HepG2 (cell line): ENCODE results near the gene RNF208. TPM values are rescaled to one million over a fixed set of nuclear protein-coding genes. Genes with fewer than 3 reads are reported as not detected.

Source experiments
- ARHGAP35 ChIP-seq: sonication (generic); formaldehyde crosslinking; IDR thresholded peaks from 2 replicates; pipeline ENCODE4 v1.9.0; 2022; ENCODE audit warnings: mild to moderate bottlenecking, inconsistent platforms, moderate library complexity, missing genetic modification reagents, borderline replicate concordance
- CAMTA2 ChIP-seq: sonication (generic); formaldehyde crosslinking; IDR thresholded peaks from 2 replicates; pipeline ENCODE4 v1.4.0; 2020; ENCODE audit warnings: mild to moderate bottlenecking, missing genetic modification reagents, borderline replicate concordance
- CBFB ChIP-seq: sonication (generic); formaldehyde crosslinking; IDR thresholded peaks from 2 replicates; pipeline ENCODE4 v1.4.0; 2020; ENCODE audit warnings: missing genetic modification reagents
- KLF16 ChIP-seq, 2 experiments: sonication (generic) in 1 of 2; formaldehyde crosslinking in 1 of 2; IDR thresholded peaks; 2 replicates each; pipeline versions ENCODE4 v1.6.1 to v1.8.0; 2016 to 2023; ENCODE audit warnings: missing genetic modification reagents in 2 of 2, missing compliant biosample characterization in 1 of 2
- NFE2 ChIP-seq: sonication (generic); formaldehyde crosslinking; IDR thresholded peaks from 2 replicates; pipeline ENCODE4 v1.4.0; 2020; ENCODE audit warnings: missing genetic modification reagents
- POLR2G ChIP-seq: fragments of 200-400 bp; formaldehyde crosslinking; IDR thresholded peaks from 2 replicates; pipeline ENCODE4 v1.6.1; 2018; ENCODE audit warnings: mild to moderate bottlenecking, low read depth, low read length, moderate library complexity
- ZBTB42 ChIP-seq: sonication (generic); formaldehyde crosslinking; IDR thresholded peaks from 2 replicates; pipeline ENCODE4 v1.5.0; 2020; ENCODE audit warnings: mild to moderate bottlenecking, missing genetic modification reagents
- ZFP90 ChIP-seq: sonication (generic); formaldehyde crosslinking; IDR thresholded peaks from 2 replicates; pipeline ENCODE4 v1.8.0; 2022; ENCODE audit warnings: missing genetic modification reagents, mild to moderate bottlenecking, inconsistent platforms, borderline replicate concordance
- ZIK1 ChIP-seq: sonication (generic); formaldehyde crosslinking; IDR thresholded peaks from 2 replicates; pipeline ENCODE4 v1.5.0; 2020; ENCODE audit warnings: mild to moderate bottlenecking, low read depth, missing genetic modification reagents, borderline replicate concordance
- ZNF101 ChIP-seq: sonication (generic); formaldehyde crosslinking; IDR thresholded peaks from 2 replicates; pipeline ENCODE4 v1.4.0; 2020; ENCODE audit warnings: mild to moderate bottlenecking, low read depth, missing genetic modification reagents, borderline replicate concordance
- ZNF670 ChIP-seq: sonication (generic); formaldehyde crosslinking; IDR thresholded peaks from 2 replicates; pipeline ENCODE4 v1.8.0; 2022; ENCODE audit warnings: mild to moderate bottlenecking, missing genetic modification reagents, borderline replicate concordance
- ZNF678 ChIP-seq: sonication (generic); formaldehyde crosslinking; IDR thresholded peaks from 2 replicates; pipeline ENCODE4 v1.4.0; 2020; ENCODE audit warnings: mild to moderate bottlenecking, missing genetic modification reagents
- ZSCAN29 ChIP-seq: sonication (generic); formaldehyde crosslinking; conservative IDR thresholded peaks from 2 replicates; pipeline ENCODE4 v1.4.0; 2020; ENCODE audit warnings: mild to moderate bottlenecking, missing genetic modification reagents
- polyA plus RNA-seq, 8 experiments: library from polyadenylated mRNA; depleted of rRNA in 3 of 8; stranded (reverse) in 7 of 8; unstranded in 1 of 8; fragments of >200 nt; fragmentation: Illumina TruSeq in 4 of 8; extraction: Trizol in 4 of 8; gene quantifications; 2 replicates each; pipeline versions ENCODE4 v1.2.1 to v1.2.3, GENCODE V29; 2011 to 2016; ENCODE audit warnings: low read depth in 4 of 8, missing spikeins in 1 of 8, mixed read lengths in 1 of 8; ENCODE audit not compliant: insufficient read depth in 1 of 8
- total RNA-seq, 5 experiments: library from RNA; depleted of rRNA; stranded (reverse); fragments of >200 nt; fragmentation: Illumina TruSeq; extraction: Trizol; gene quantifications; 2 replicates each; pipeline ENCODE4 v1.2.3, GENCODE V29; 2016; ENCODE audit warnings: low read depth in 1 of 5
- TF ChIP-seq, protein P1 (sequence below): IDR thresholded peaks from 2 replicates; pipeline ENCODE4 v1.6.1; 2012; ENCODE audit warnings: inconsistent platforms
- TF ChIP-seq, protein P2 (sequence below): sonication (generic); formaldehyde crosslinking; IDR thresholded peaks from 2 replicates; pipeline ENCODE4 v1.8.1; 2023; ENCODE audit warnings: missing genetic modification reagents, mild to moderate bottlenecking, borderline replicate concordance
- TF ChIP-seq, protein P3 (sequence below): sonication (generic); formaldehyde crosslinking; IDR thresholded peaks from 2 replicates; pipeline ENCODE4 v1.4.0; 2020; ENCODE audit warnings: mild to moderate bottlenecking, missing genetic modification reagents
- TF ChIP-seq, protein P4 (sequence below): sonication (generic); formaldehyde crosslinking; IDR thresholded peaks from 2 replicates; pipeline ENCODE4 v1.4.0; 2020; ENCODE audit warnings: mild to moderate bottlenecking, low read depth, missing genetic modification reagents
- TF ChIP-seq, protein P5 (sequence below): IDR thresholded peaks from 2 replicates; pipeline ENCODE4 v1.6.1; 2016; ENCODE audit warnings: missing biosample characterization, missing genetic modification reagents, low read depth
- TF ChIP-seq, protein P6 (sequence below): sonication (generic); formaldehyde crosslinking; IDR thresholded peaks from 2 replicates; pipeline ENCODE4 v1.4.0; 2020; ENCODE audit warnings: missing genetic modification reagents
- TF ChIP-seq, protein P7 (sequence below): sonication (generic); formaldehyde crosslinking; IDR thresholded peaks from 2 replicates; pipeline ENCODE4 v1.8.1; 2023; ENCODE audit warnings: mild to moderate bottlenecking, missing genetic modification reagents
- TF ChIP-seq, protein P8 (sequence below): sonication (generic); formaldehyde crosslinking; IDR thresholded peaks from 2 replicates; pipeline ENCODE4 v1.5.1; 2020; ENCODE audit warnings: missing genetic modification reagents, mild to moderate bottlenecking, borderline replicate concordance

Gene RNF208
- total and polyA plus RNA-seq, 2 of the 13 experiments (the other 11 are each of a cell fraction or from before 2014, with no cell fraction given), result 1.6 to 2.1 TPM

- TF ChIP-seq, protein P1, sequence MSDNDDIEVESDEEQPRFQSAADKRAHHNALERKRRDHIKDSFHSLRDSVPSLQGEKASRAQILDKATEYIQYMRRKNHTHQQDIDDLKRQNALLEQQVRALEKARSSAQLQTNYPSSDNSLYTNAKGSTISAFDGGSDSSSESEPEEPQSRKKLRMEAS, result no peak
- TF ChIP-seq ZNF101 (CRISPR knock-in tag), result no peak
- no peak for TF ChIP-seq ZNF678
- 0 out of 2 replicates have a peak, but pooled peaks have one; percentile 15 for TF ChIP-seq ZNF670 (CRISPR knock-in tag)
- TF ChIP-seq, protein P2, sequence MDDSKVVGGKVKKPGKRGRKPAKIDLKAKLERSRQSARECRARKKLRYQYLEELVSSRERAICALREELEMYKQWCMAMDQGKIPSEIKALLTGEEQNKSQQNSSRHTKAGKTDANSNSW (CRISPR knock-in tag), result no peak
- no peak for TF ChIP-seq ZIK1 (CRISPR knock-in tag)
- TF ChIP-seq NFE2 (CRISPR knock-in tag), result no peak
- TF ChIP-seq, protein P3, sequence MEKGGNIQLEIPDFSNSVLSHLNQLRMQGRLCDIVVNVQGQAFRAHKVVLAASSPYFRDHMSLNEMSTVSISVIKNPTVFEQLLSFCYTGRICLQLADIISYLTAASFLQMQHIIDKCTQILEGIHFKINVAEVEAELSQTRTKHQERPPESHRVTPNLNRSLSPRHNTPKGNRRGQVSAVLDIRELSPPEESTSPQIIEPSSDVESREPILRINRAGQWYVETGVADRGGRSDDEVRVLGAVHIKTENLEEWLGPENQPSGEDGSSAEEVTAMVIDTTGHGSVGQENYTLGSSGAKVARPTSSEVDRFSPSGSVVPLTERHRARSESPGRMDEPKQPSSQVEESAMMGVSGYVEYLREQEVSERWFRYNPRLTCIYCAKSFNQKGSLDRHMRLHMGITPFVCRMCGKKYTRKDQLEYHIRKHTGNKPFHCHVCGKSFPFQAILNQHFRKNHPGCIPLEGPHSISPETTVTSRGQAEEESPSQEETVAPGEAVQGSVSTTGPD, result no peak
- TF ChIP-seq, protein P4, sequence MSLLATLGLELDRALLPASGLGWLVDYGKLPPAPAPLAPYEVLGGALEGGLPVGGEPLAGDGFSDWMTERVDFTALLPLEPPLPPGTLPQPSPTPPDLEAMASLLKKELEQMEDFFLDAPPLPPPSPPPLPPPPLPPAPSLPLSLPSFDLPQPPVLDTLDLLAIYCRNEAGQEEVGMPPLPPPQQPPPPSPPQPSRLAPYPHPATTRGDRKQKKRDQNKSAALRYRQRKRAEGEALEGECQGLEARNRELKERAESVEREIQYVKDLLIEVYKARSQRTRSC, result 0 out of 2 replicates have a peak, but pooled peaks have one; percentile 33
- no peak for TF ChIP-seq ZSCAN29
- peak; percentile 63; the same call in 1 of the 2 replicates for TF ChIP-seq CAMTA2
- 0 out of 2 replicates have a peak, but pooled peaks have one; percentile 48 for TF ChIP-seq ARHGAP35 (CRISPR knock-in tag)
- TF ChIP-seq, protein P5, sequence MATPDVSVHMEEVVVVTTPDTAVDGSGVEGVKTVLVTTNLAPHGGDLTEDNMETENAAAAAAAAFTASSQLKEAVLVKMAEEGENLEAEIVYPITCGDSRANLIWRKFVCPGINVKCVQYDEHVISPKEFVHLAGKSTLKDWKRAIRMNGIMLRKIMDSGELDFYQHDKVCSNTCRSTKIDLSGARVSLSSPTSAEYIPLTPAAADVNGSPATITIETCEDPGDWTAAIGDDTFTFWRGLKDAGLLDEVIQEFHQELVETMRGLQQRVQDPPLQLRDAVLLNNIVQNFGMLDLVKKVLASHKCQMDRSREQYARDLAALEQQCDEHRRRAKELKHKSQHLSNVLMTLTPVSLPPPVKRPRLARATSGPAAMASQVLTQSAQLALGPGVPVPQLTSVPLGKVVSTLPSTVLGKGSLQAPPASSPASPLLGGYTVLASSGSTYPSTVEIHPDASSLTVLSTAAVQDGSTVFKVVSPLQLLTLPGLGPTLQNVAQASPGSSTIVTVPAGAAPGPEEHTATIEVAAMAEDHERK (CRISPR knock-in tag), result no peak
- TF ChIP-seq ZFP90 (CRISPR knock-in tag), result 0 out of 2 replicates have a peak, but pooled peaks have one; percentile 31
- no peak for TF ChIP-seq ZBTB42 (CRISPR knock-in tag)
- TF ChIP-seq, protein P6, sequence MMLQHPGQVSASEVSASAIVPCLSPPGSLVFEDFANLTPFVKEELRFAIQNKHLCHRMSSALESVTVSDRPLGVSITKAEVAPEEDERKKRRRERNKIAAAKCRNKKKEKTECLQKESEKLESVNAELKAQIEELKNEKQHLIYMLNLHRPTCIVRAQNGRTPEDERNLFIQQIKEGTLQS (CRISPR knock-in tag), result peak; percentile 42; the same call in 1 of the 2 replicates
- TF ChIP-seq, protein P7, sequence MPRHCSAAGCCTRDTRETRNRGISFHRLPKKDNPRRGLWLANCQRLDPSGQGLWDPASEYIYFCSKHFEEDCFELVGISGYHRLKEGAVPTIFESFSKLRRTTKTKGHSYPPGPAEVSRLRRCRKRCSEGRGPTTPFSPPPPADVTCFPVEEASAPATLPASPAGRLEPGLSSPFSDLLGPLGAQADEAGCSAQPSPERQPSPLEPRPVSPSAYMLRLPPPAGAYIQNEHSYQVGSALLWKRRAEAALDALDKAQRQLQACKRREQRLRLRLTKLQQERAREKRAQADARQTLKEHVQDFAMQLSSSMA (CRISPR knock-in tag), result 0 out of 2 replicates have a peak, but pooled peaks have one; percentile 14
- no peak for TF ChIP-seq CBFB (CRISPR knock-in tag)
- TF ChIP-seq, protein P8, sequence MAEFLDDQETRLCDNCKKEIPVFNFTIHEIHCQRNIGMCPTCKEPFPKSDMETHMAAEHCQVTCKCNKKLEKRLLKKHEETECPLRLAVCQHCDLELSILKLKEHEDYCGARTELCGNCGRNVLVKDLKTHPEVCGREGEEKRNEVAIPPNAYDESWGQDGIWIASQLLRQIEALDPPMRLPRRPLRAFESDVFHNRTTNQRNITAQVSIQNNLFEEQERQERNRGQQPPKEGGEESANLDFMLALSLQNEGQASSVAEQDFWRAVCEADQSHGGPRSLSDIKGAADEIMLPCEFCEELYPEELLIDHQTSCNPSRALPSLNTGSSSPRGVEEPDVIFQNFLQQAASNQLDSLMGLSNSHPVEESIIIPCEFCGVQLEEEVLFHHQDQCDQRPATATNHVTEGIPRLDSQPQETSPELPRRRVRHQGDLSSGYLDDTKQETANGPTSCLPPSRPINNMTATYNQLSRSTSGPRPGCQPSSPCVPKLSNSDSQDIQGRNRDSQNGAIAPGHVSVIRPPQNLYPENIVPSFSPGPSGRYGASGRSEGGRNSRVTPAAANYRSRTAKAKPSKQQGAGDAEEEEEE (CRISPR knock-in tag), result no peak
- peak; percentile 49; the same call in 1 of the 2 replicates for TF ChIP-seq POLR2G
- TF ChIP-seq KLF16 (CRISPR knock-in tag; IDR thresholded peaks at IDR 0.05), result peak in 1 of 2 experiments; percentile 71; a peak in 2 of 4 replicates
These were observed 19.6 kb upstream of the RNF208 start (continued) for GRCh38 chr9:137241490-137242268.
